Measurements from ENCODE around the gene DRC3.
"Not testable (repeated sequence)": the region's sequence is repeated elsewhere in the genome, so short reads cannot be mapped to it uniquely, and the experiment has no call there.

Gene DRC3

GRCh38 chr17:17942846-17943245 lies 29.8 kb upstream of the DRC3 start:
- DNase-seq: no peak

GRCh38 chr17:17943281-17943984 lies 29.2 kb upstream of the DRC3 start:
- DNase-seq: no peak

- no peak for DNase-seq
Measured at GRCh38 chr17:17944242-17944641, 28.4 kb upstream of the DRC3 start.

- no peak for DNase-seq
Measured at GRCh38 chr17:17944743-17945142, 27.9 kb upstream of the DRC3 start.

GRCh38 chr17:17946093-17946492 lies 26.6 kb upstream of the DRC3 start:
- DNase-seq: no peak

- no peak for DNase-seq
Measured at GRCh38 chr17:17947309-17947708, 25.4 kb upstream of the DRC3 start.

GRCh38 chr17:17947966-17948365 lies 24.7 kb upstream of the DRC3 start:
- DNase-seq: no peak

GRCh38 chr17:17950347-17950746 lies 22.3 kb upstream of the DRC3 start:
- DNase-seq: no peak

GRCh38 chr17:17950806-17951205 lies 21.9 kb upstream of the DRC3 start:
- DNase-seq: no peak

GRCh38 chr17:17951524-17951923 lies 21.1 kb upstream of the DRC3 start:
- DNase-seq: no peak

GRCh38 chr17:17952691-17953090 lies 20.0 kb upstream of the DRC3 start:
- no peak for DNase-seq

GRCh38 chr17:17954079-17954478 lies 18.6 kb upstream of the DRC3 start:
- DNase-seq: no peak

- DNase-seq: not testable (repeated sequence)
Measured at GRCh38 chr17:17955790-17956341, 16.8 kb upstream of the DRC3 start.

- no peak for DNase-seq
Measured at GRCh38 chr17:17957584-17957916, 15.1 kb upstream of the DRC3 start.

GRCh38 chr17:17958982-17959381 lies 13.7 kb upstream of the DRC3 start:
- DNase-seq: no peak

GRCh38 chr17:17959520-17960361 lies 12.9 kb upstream of the DRC3 start:
- DNase-seq: no peak

GRCh38 chr17:17960500-17961030 lies 12.1 kb upstream of the DRC3 start:
- DNase-seq: no peak

GRCh38 chr17:17963066-17963465 lies 9.6 kb upstream of the DRC3 start:
- no peak for DNase-seq

- no peak for DNase-seq
Measured at GRCh38 chr17:17963694-17964436, 8.8 kb upstream of the DRC3 start.

- DNase-seq: no peak
Measured at GRCh38 chr17:17964710-17965109, 8.0 kb upstream of the DRC3 start.

- DNase-seq: no peak
Measured at GRCh38 chr17:17965152-17965721, 7.4 kb upstream of the DRC3 start.

GRCh38 chr17:17966399-17966798 lies 6.3 kb upstream of the DRC3 start:
- DNase-seq: no peak

Measured in NCI-H1105 treated with DMSO at 0.1 percent for 48 hours (cell line).